HepG2 (cell line): ENCODE results near the gene FAM118B. TPM values are rescaled to one million over a fixed set of nuclear protein-coding genes. Genes with fewer than 3 reads are reported as not detected.

ENCODE experiments used
- DMTF1 ChIP-seq: sonication (generic); formaldehyde crosslinking; IDR thresholded peaks from 2 replicates; pipeline ENCODE4 v1.4.0; 2020; ENCODE audit warnings: mild to moderate bottlenecking, missing genetic modification reagents
- DNMT1 ChIP-seq: sonication (generic); formaldehyde crosslinking; IDR thresholded peaks from 2 replicates; pipeline ENCODE4 v1.5.1; 2020; ENCODE audit warnings: mild to moderate bottlenecking, missing genetic modification reagents
- EED ChIP-seq: sonication (generic); formaldehyde crosslinking; IDR thresholded peaks from 2 replicates; pipeline ENCODE4 v1.5.0; 2020; ENCODE audit warnings: mild to moderate bottlenecking, missing genetic modification reagents
- ELF1 ChIP-seq: sonication (generic); formaldehyde crosslinking; IDR thresholded peaks from 2 replicates; pipeline ENCODE4 v1.4.0; 2020; ENCODE audit warnings: missing genetic modification reagents
- FOXO4 ChIP-seq: sonication (generic); formaldehyde crosslinking; conservative IDR thresholded peaks from 2 replicates; pipeline ENCODE4 v1.8.1; 2023; ENCODE audit warnings: missing genetic modification reagents
- GABPA ChIP-seq, 2 experiments: IDR thresholded peaks; 2 replicates each; pipeline ENCODE4 v1.6.1; 2011 to 2016; ENCODE audit warnings: low read depth in 2 of 2, low read length in 1 of 2, missing biosample characterization in 1 of 2, missing genetic modification characterization in 1 of 2
- HMG20A ChIP-seq: IDR thresholded peaks from 2 replicates; pipeline ENCODE4 v1.6.1; 2016; ENCODE audit warnings: borderline replicate concordance
- HNF4G ChIP-seq, 2 experiments: sonication (generic) in 1 of 2; formaldehyde crosslinking in 1 of 2; IDR thresholded peaks; 2 replicates each; pipeline versions ENCODE4 v1.4.0 to v1.6.1; 2011 to 2020; ENCODE audit warnings: borderline replicate concordance in 2 of 2, low read depth in 2 of 2, mild to moderate bottlenecking in 2 of 2, low read length in 1 of 2, missing genetic modification reagents in 1 of 2, moderate library complexity in 1 of 2
- MEIS2 ChIP-seq: sonication (generic); formaldehyde crosslinking; IDR thresholded peaks from 2 replicates; pipeline ENCODE4 v1.9.0; 2021; ENCODE audit warnings: mild to moderate bottlenecking, missing genetic modification reagents
- PBX3 ChIP-seq: sonication (generic); formaldehyde crosslinking; IDR thresholded peaks from 2 replicates; pipeline ENCODE4 v1.8.1; 2023; ENCODE audit warnings: missing genetic modification reagents, inconsistent platforms, borderline replicate concordance
- REPIN1 ChIP-seq: sonication (generic); formaldehyde crosslinking; IDR thresholded peaks from 2 replicates; pipeline ENCODE4 v1.8.0; 2022; ENCODE audit warnings: missing genetic modification reagents, low read depth, mild to moderate bottlenecking, borderline replicate concordance
- SMAD3 ChIP-seq: sonication (generic); formaldehyde crosslinking; IDR thresholded peaks from 2 replicates; pipeline ENCODE4 v1.4.0; 2020; ENCODE audit warnings: missing genetic modification reagents
- THRA ChIP-seq: sonication (generic); formaldehyde crosslinking; IDR thresholded peaks from 2 replicates; pipeline ENCODE4 v1.4.0; 2020; ENCODE audit warnings: missing genetic modification reagents, borderline replicate concordance
- ZBTB26 ChIP-seq: IDR thresholded peaks from 2 replicates; pipeline ENCODE4 v1.6.1; 2016; ENCODE audit warnings: missing compliant biosample characterization, missing genetic modification reagents, borderline replicate concordance
- ZBTB39 ChIP-seq: sonication (generic); formaldehyde crosslinking; IDR thresholded peaks from 2 replicates; pipeline ENCODE4 v1.5.0; 2020; ENCODE audit warnings: missing genetic modification reagents
- ZNF24 ChIP-seq: fragments of 450-650 bp; IDR thresholded peaks from 2 replicates; pipeline ENCODE4 v1.6.1; 2017; ENCODE audit warnings: antibody characterized with exemption, mild to moderate bottlenecking
- ZNF296 ChIP-seq: sonication (generic); formaldehyde crosslinking; conservative IDR thresholded peaks from 2 replicates; pipeline ENCODE4 v1.5.0; 2020; ENCODE audit warnings: mild to moderate bottlenecking, missing genetic modification reagents
- polyA plus RNA-seq, 8 experiments: library from polyadenylated mRNA; depleted of rRNA in 3 of 8; stranded (reverse) in 7 of 8; unstranded in 1 of 8; fragments of >200 nt; fragmentation: Illumina TruSeq in 4 of 8; extraction: Trizol in 4 of 8; gene quantifications; 2 replicates each; pipeline versions ENCODE4 v1.2.1 to v1.2.3, GENCODE V29; 2011 to 2016; ENCODE audit warnings: low read depth in 4 of 8, missing spikeins in 1 of 8, mixed read lengths in 1 of 8; ENCODE audit not compliant: insufficient read depth in 1 of 8
- total RNA-seq, 5 experiments: library from RNA; depleted of rRNA; stranded (reverse); fragments of >200 nt; fragmentation: Illumina TruSeq; extraction: Trizol; gene quantifications; 2 replicates each; pipeline ENCODE4 v1.2.3, GENCODE V29; 2016; ENCODE audit warnings: low read depth in 1 of 5

FAM118B gene
- total and polyA plus RNA-seq, 2 of the 13 experiments (the other 11 are each of a cell fraction or from before 2014, with no cell fraction given) = 10.2 to 25.7 TPM

GRCh38 chr11:126211236-126212088 lies at the start of gene FAM118B, which contains the start of gene RPUSD4 (continued):
- TF ChIP-seq DMTF1 (no peak), MEIS2 (CRISPR knock-in tag) (peak; percentile 41), PBX3 (CRISPR knock-in tag) (no peak), ZBTB26 (CRISPR knock-in tag) (no peak; the same call in 1 of the 2 replicates), ZBTB39 (CRISPR knock-in tag) (peak; percentile 60; the same call in 1 of the 2 replicates), EED (CRISPR knock-in tag) (peak; percentile 46; the same call in 1 of the 2 replicates), SMAD3 (peak; percentile 77; the same call in 1 of the 2 replicates), THRA (no peak), ZNF24 (0 out of 2 replicates have a peak, but pooled peaks have one; percentile 38), HMG20A (CRISPR knock-in tag) (no peak), GABPA (IDR thresholded peaks at IDR 0.05; ENCODE audit: low read depth, low read length) (no peak), GABPA (CRISPR knock-in tag; IDR thresholded peaks at IDR 0.05; ENCODE audit: low read depth) (peak; percentile 75), FOXO4 (CRISPR knock-in tag) (peak; percentile 87; the same call in 1 of the 2 replicates), ELF1 (CRISPR knock-in tag) (peak; percentile 67; the same call in 1 of the 2 replicates), DNMT1 (no peak), REPIN1 (CRISPR knock-in tag) (no peak), HNF4G (IDR thresholded peaks at IDR 0.05; ENCODE audit: borderline replicate concordance, low read depth, low read length) (no peak), HNF4G (CRISPR knock-in tag; IDR thresholded peaks at IDR 0.05; ENCODE audit: borderline replicate concordance, low read depth) (no peak), ZNF296 (CRISPR knock-in tag) (no peak)
